Caco-2 (cell line): Measurements from ENCODE around the gene TXNRD1. TPM values are rescaled to one million over a fixed set of nuclear protein-coding genes. Genes with fewer than 3 reads are reported as not detected.
A peak's percentile ranks its signal among the peaks of the same experiment; 100 is the strongest.

Source experiments
- BruUV-seq: library from RNA; stranded (reverse); fragments of 400-500 nt; replicated peaks from 2 replicates; lab custom pipeline; 2021; lab: Mats Ljungman, UMichigan
- CTCF ChIA-PET: fragments of 300-600 bp; sonication (Branson Sonifier 250); formaldehyde crosslinking; loops from one replicate; lab custom pipeline; 2022; ENCODE audit warnings: antibody characterized with exemption; lab: Charles Lee
- POLR2A ChIA-PET: fragments of 300-600 bp; sonication (Branson Sonifier 250); formaldehyde crosslinking; loops from one replicate; lab custom pipeline; 2022; ENCODE audit warnings: antibody characterized with exemption; lab: Charles Lee
- DNase-seq, 2 experiments: peaks; one replicate each; pipeline versions ENCODE4 v3.0.0 to v3.0.0-alpha.2; 2020 to 2022
- H3K27me3 ChIP-seq: replicated peaks from 2 replicates; pipeline ENCODE4 v1.6.0; 2011; ENCODE audit warnings: low read length; ENCODE audit not compliant: control insufficient read depth, insufficient read depth
- H3K36me3 ChIP-seq: 2 replicates; pipeline ENCODE4 v1.5.1; 2011; ENCODE audit warnings: low read length; ENCODE audit not compliant: control insufficient read depth, insufficient read depth
- H3K4me1 ChIP-seq: fragments of 250-450 bp; sonication (Bioruptor Pico); 2 replicates; pipeline ENCODE4 v1.5.1; 2020; ENCODE audit warnings: mild to moderate bottlenecking
- H3K4me3 ChIP-seq: 2 replicates; pipeline ENCODE4 v1.5.1; 2011; ENCODE audit warnings: low read depth, mild to moderate bottlenecking, control low read depth, low read length
- H3K9me3 ChIP-seq: fragments of 250-450 bp; sonication (Bioruptor Pico); 2 replicates; pipeline ENCODE4 v1.5.1; 2020; ENCODE audit warnings: mild to moderate bottlenecking, moderate library complexity
- H3K27ac Mint-ChIP-seq: one replicate; pipeline ENCODE4 v1.8.0; 2022; ENCODE audit warnings: mixed read lengths; ENCODE audit not compliant: unreplicated experiment
- H3K27me3 Mint-ChIP-seq: one replicate; pipeline ENCODE4 v1.8.0; 2022; ENCODE audit warnings: mixed read lengths; ENCODE audit not compliant: insufficient read depth, unreplicated experiment
- H3K36me3 Mint-ChIP-seq: one replicate; pipeline ENCODE4 v1.8.0; 2022; ENCODE audit warnings: mild to moderate bottlenecking, mixed read lengths; ENCODE audit not compliant: insufficient read depth, unreplicated experiment
- H3K4me1 Mint-ChIP-seq: one replicate; pipeline ENCODE4 v1.8.0; 2022; ENCODE audit warnings: low read depth, mixed read lengths; ENCODE audit not compliant: unreplicated experiment
- H3K4me3 Mint-ChIP-seq: one replicate; pipeline ENCODE4 v1.8.0; 2022; ENCODE audit warnings: mild to moderate bottlenecking, moderate library complexity, mixed read lengths; ENCODE audit not compliant: unreplicated experiment
- H3K9me3 Mint-ChIP-seq: one replicate; pipeline ENCODE4 v1.8.0; 2022; ENCODE audit warnings: mixed read lengths; ENCODE audit not compliant: unreplicated experiment
- CTCF ChIP-seq, 2 experiments: fragments of 200-600 bp in 1 of 2; IDR thresholded peaks; 1 replicate in 1 of 2; 2 replicates in 1 of 2; pipeline versions ENCODE4 v1.5.1 to v1.8.0; 2011 to 2022; ENCODE audit warnings: antibody characterized with exemption in 1 of 2, control low read depth in 1 of 2, inconsistent platforms in 1 of 2, low read depth in 1 of 2, low read length in 1 of 2, mild to moderate bottlenecking in 1 of 2, moderate library complexity in 1 of 2; ENCODE audit not compliant: insufficient read depth in 1 of 2, severe bottlenecking in 1 of 2, unreplicated experiment in 1 of 2
- intact Hi-C: fragments of 100-400 bp; cut with micrococcal nuclease; formaldehyde crosslinking; loops from one replicate; pipeline ENCODE4 v1.10.0; 2022; ENCODE audit not compliant: unreplicated experiment
- total RNA-seq: library from RNA; stranded (reverse); gene quantifications from 2 replicates; pipeline ENCODE4 v1.2.3, GENCODE V29; 2022

TXNRD1 gene
- total RNA-seq, 1 experiment from 2014 or later, result 115 TPM

- ChIA-PET POLR2A (interaction anchor here (1.9 kb wide), 1 partner anchor 69 kb away, joined by 5 read pairs; no protein-coding TSS in a partner anchor), CTCF (no interaction called here)
- H3K4me3 ChIP-seq, result no peak overlapping the region
- intact Hi-C loops, result loop anchor here (5.0 kb wide), 1 partner anchor 68 kb away; no protein-coding TSS in a partner anchor
- no peaks in the 10 kb centered on the region for H3K9me3 Mint-ChIP-seq
- H3K9me3 ChIP-seq, result no peaks in the 10 kb centered on the region
- H3K36me3 Mint-ChIP-seq, result no peaks in the 10 kb centered on the region
- no peaks in the 10 kb centered on the region for H3K27me3 Mint-ChIP-seq
- no peak for DNase-seq
- no peaks in the 10 kb centered on the region for H3K27me3 ChIP-seq
- no TSS peak for BruUV-seq
- H3K4me1 ChIP-seq, result peaks cover 17% of the 10 kb centered on the region
- no peaks in the 10 kb centered on the region for H3K36me3 ChIP-seq
- no peak overlapping the region for H3K4me3 Mint-ChIP-seq
- H3K27ac Mint-ChIP-seq, result peak overlapping the region; percentile 2
- no peak for TF ChIP-seq CTCF (IDR thresholded peaks at IDR 0.05; ENCODE audit: insufficient read depth in 1 of 2, low read depth in 1 of 2, low read length in 1 of 2, severe bottlenecking in 1 of 2, unreplicated experiment in 1 of 2)
- peaks cover 18% of the 10 kb centered on the region for H3K4me1 Mint-ChIP-seq
Measured at GRCh38 chr12:104218935-104219334, 3.4 kb downstream of the TXNRD1 start.

GRCh38 chr12:104219361-104219892 is 3.8 kb downstream of the TXNRD1 start:
- no peaks in the 10 kb centered on the region for H3K27me3 ChIP-seq
- CTCF ChIA-PET, result no interaction called here
- no peak overlapping the region for H3K4me3 ChIP-seq
- Mint-ChIP-seq H3K4me1 (peaks cover 23% of the 10 kb centered on the region), H3K27ac (peak overlapping the region; percentile 2), H3K9me3 (no peaks in the 10 kb centered on the region), H3K36me3 (no peaks in the 10 kb centered on the region), H3K27me3 (no peaks in the 10 kb centered on the region), H3K4me3 (no peak overlapping the region)
- no peaks in the 10 kb centered on the region for H3K9me3 ChIP-seq
- TF ChIP-seq CTCF (IDR thresholded peaks at IDR 0.05; ENCODE audit: insufficient read depth in 1 of 2, low read depth in 1 of 2, low read length in 1 of 2, severe bottlenecking in 1 of 2, unreplicated experiment in 1 of 2), result no peak
- intact Hi-C loops, result loop anchor here (5.0 kb wide), 1 partner anchor 68 kb away; no protein-coding TSS in a partner anchor
- peaks cover 17% of the 10 kb centered on the region for H3K4me1 ChIP-seq
- BruUV-seq, result no TSS peak
- H3K36me3 ChIP-seq, result no peaks in the 10 kb centered on the region
- no peak for DNase-seq
- POLR2A ChIA-PET, result interaction anchor here (1.9 kb wide), 1 partner anchor 69 kb away, joined by 5 read pairs; no protein-coding TSS in a partner anchor

- Histone ChIP-seq H3K4me3 (no peak overlapping the region), H3K4me1 (peaks cover 17% of the 10 kb centered on the region), H3K36me3 (no peaks in the 10 kb centered on the region), H3K27me3 (no peaks in the 10 kb centered on the region), H3K9me3 (no peaks in the 10 kb centered on the region)
- intact Hi-C loops, result loop anchor here (5.0 kb wide), 1 partner anchor 67 kb away; no protein-coding TSS in a partner anchor
- Mint-ChIP-seq H3K9me3 (no peaks in the 10 kb centered on the region), H3K4me1 (peaks cover 23% of the 10 kb centered on the region), H3K27me3 (no peaks in the 10 kb centered on the region), H3K4me3 (no peak overlapping the region), H3K27ac (peak overlapping the region; percentile 2), H3K36me3 (no peaks in the 10 kb centered on the region)
- ChIA-PET CTCF (no interaction called here), POLR2A (interaction anchor here (1.9 kb wide), 1 partner anchor 68 kb away, joined by 5 read pairs; no protein-coding TSS in a partner anchor)
- BruUV-seq, result no TSS peak
- TF ChIP-seq CTCF (IDR thresholded peaks at IDR 0.05; ENCODE audit: insufficient read depth in 1 of 2, low read depth in 1 of 2, low read length in 1 of 2, severe bottlenecking in 1 of 2, unreplicated experiment in 1 of 2), result no peak
- peak; percentile 37 to 69 for DNase-seq
Measured at GRCh38 chr12:104219908-104220404, 4.4 kb downstream of the TXNRD1 start.
